OCI-LY1 (cell line): Measurements from ENCODE around the gene TWSG1.

Experiments
- CTCF ChIP-seq: fragments of 200-600 bp; sonication (generic), shearing (Covaris generic); IDR thresholded peaks from 2 replicates; pipeline ENCODE4 v1.5.1; 2017; ENCODE audit warnings: mild to moderate bottlenecking, antibody characterized with exemption, low read length, moderate library complexity, mixed read lengths
- EZH2 ChIP-seq: fragments of 200-600 bp; sonication (generic), shearing (Covaris generic); IDR thresholded peaks from 2 replicates; pipeline ENCODE4 v1.8.0; 2017; ENCODE audit warnings: borderline replicate concordance, mixed run types, mild to moderate bottlenecking, antibody characterized with exemption, low read length, moderate library complexity, mixed read lengths

DNA sequence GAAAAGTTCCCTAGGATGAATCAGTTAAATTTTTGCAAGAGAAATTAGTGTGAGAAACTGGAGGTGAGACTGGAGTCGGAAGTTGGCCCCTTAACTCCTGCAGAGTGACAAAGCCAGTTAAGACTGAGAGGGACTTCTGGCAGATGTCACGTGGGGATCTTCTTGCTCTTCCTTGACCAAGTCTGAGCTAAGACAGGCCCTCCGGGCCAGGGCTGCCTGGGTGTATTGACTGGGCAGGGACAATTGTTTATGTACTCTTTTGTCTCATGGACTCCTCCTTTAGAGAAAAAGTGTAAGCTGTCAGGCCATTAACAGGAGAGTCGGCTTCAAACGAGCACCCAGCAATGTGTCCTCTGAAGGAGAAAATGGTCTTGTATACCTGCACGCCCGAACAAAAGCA, 92.2 kb downstream of the TWSG1 start:
- TF ChIP-seq EZH2, result no peak
- no peak for TF ChIP-seq CTCF
